DND-41 (cell line): ENCODE measurements around the gene STAG3.

ENCODE experiments used
- EZH2 ChIP-seq: IDR thresholded peaks from 3 replicates; pipeline ENCODE4 v1.6.1; 2012; ENCODE audit warnings: borderline replicate concordance, low read depth, mild to moderate bottlenecking, moderate library complexity, low read length, inconsistent platforms; ENCODE audit not compliant: severe bottlenecking
- TF ChIP-seq, protein P1 (sequence below): IDR thresholded peaks from 2 replicates; pipeline ENCODE4 v1.5.1; 2012; ENCODE audit warnings: borderline replicate concordance, low read length, moderate library complexity, mild to moderate bottlenecking; ENCODE audit not compliant: poor library complexity, severe bottlenecking; ENCODE audit errors: extremely low read depth

- TF ChIP-seq, protein P1, sequence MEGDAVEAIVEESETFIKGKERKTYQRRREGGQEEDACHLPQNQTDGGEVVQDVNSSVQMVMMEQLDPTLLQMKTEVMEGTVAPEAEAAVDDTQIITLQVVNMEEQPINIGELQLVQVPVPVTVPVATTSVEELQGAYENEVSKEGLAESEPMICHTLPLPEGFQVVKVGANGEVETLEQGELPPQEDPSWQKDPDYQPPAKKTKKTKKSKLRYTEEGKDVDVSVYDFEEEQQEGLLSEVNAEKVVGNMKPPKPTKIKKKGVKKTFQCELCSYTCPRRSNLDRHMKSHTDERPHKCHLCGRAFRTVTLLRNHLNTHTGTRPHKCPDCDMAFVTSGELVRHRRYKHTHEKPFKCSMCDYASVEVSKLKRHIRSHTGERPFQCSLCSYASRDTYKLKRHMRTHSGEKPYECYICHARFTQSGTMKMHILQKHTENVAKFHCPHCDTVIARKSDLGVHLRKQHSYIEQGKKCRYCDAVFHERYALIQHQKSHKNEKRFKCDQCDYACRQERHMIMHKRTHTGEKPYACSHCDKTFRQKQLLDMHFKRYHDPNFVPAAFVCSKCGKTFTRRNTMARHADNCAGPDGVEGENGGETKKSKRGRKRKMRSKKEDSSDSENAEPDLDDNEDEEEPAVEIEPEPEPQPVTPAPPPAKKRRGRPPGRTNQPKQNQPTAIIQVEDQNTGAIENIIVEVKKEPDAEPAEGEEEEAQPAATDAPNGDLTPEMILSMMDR, result no peak
- TF ChIP-seq EZH2, result no peak
Measured at GRCh38 chr7:100171087-100171681, 6.5 kb upstream of the STAG3 start.
